Measurements from ENCODE around the gene ARHGEF19. TPM values are rescaled to one million over a fixed set of nuclear protein-coding genes. Genes with fewer than 3 reads are reported as not detected.

ARHGEF19 gene
- total RNA-seq, 1 experiment from 2014 or later = 7.7 TPM

- peaks cover 8% of the 10 kb centered on the region for H3K4me1 Mint-ChIP-seq (ENCODE audit: low read depth, unreplicated experiment)
- intact Hi-C loops (cut with micrococcal nuclease; ENCODE audit: unreplicated experiment) = loop anchor here (5.0 kb wide), 1 partner anchor 47 kb away; the partner anchor contains the start of gene CPLANE2
These were observed 22.4 kb downstream of the ARHGEF19 start for GRCh38 chr1:16189921-16190621.

GRCh38 chr1:16189003-16189402, 23.4 kb downstream of the ARHGEF19 start:
- no peak for TF ChIP-seq CTCF (IDR thresholded peaks at IDR 0.05; ENCODE audit: insufficient read depth in 1 of 2, low read depth in 1 of 2, low read length in 1 of 2, severe bottlenecking in 1 of 2, unreplicated experiment in 1 of 2)
- BruUV-seq (replicated peaks) = no TSS peak
- Histone ChIP-seq H3K4me3 (ENCODE audit: low read depth, low read length) (no peak overlapping the region), H3K36me3 (ENCODE audit: control insufficient read depth, insufficient read depth, low read length) (no peaks in the 10 kb centered on the region), H3K9me3 (no peaks in the 10 kb centered on the region), H3K27me3 (replicated peaks; ENCODE audit: control insufficient read depth, insufficient read depth, low read length) (no peaks in the 10 kb centered on the region), H3K4me1 (peaks cover 20% of the 10 kb centered on the region)
- CTCF ChIA-PET = interaction anchor here (0.5 to 4.0 kb wide), 4 partner anchors 62 to 110 kb away, joined by 3 to 24 read pairs (median 6); no protein-coding TSS in a partner anchor
- Mint-ChIP-seq H3K36me3 (ENCODE audit: insufficient read depth, unreplicated experiment) (no peaks in the 10 kb centered on the region), H3K27ac (ENCODE audit: unreplicated experiment) (peak overlapping the region; percentile 29), H3K27me3 (ENCODE audit: insufficient read depth, unreplicated experiment) (no peaks in the 10 kb centered on the region), H3K9me3 (ENCODE audit: unreplicated experiment) (no peaks in the 10 kb centered on the region), H3K4me3 (ENCODE audit: unreplicated experiment) (peak overlapping the region; percentile 14), H3K4me1 (ENCODE audit: low read depth, unreplicated experiment) (peaks cover 8% of the 10 kb centered on the region)
- intact Hi-C loops (cut with micrococcal nuclease; ENCODE audit: unreplicated experiment) = loop anchor here (5.0 kb wide), 1 partner anchor 48 kb away; the partner anchor contains the start of gene CPLANE2
- POLR2A ChIA-PET = no interaction called here
- DNase-seq = peak; percentile 33 to 70

More at GRCh38 chr1:16189921-16190621, 22.4 kb downstream of the ARHGEF19 start:
- Histone ChIP-seq H3K4me1 (peaks cover 20% of the 10 kb centered on the region), H3K36me3 (ENCODE audit: control insufficient read depth, insufficient read depth, low read length) (no peaks in the 10 kb centered on the region), H3K9me3 (no peaks in the 10 kb centered on the region), H3K27me3 (replicated peaks; ENCODE audit: control insufficient read depth, insufficient read depth, low read length) (no peaks in the 10 kb centered on the region), H3K4me3 (ENCODE audit: low read depth, low read length) (no peak overlapping the region)
- no peak overlapping the region for H3K27ac Mint-ChIP-seq (ENCODE audit: unreplicated experiment)
- no peak for TF ChIP-seq CTCF (IDR thresholded peaks at IDR 0.05; ENCODE audit: insufficient read depth in 1 of 2, low read depth in 1 of 2, low read length in 1 of 2, severe bottlenecking in 1 of 2, unreplicated experiment in 1 of 2)
- ChIA-PET POLR2A (no interaction called here), CTCF (interaction anchor here (0.7 to 4.0 kb wide), 2 partner anchors 17 to 111 kb away, joined by 3 to 24 read pairs; no protein-coding TSS in a partner anchor)
- no peaks in the 10 kb centered on the region for H3K9me3 Mint-ChIP-seq (ENCODE audit: unreplicated experiment)
- H3K4me3 Mint-ChIP-seq (ENCODE audit: unreplicated experiment) = no peak overlapping the region
- no peaks in the 10 kb centered on the region for H3K36me3 Mint-ChIP-seq (ENCODE audit: insufficient read depth, unreplicated experiment)
- peaks cover 3% of the 10 kb centered on the region for H3K27me3 Mint-ChIP-seq (ENCODE audit: insufficient read depth, unreplicated experiment)
- BruUV-seq (replicated peaks) = no TSS peak
- DNase-seq = no peak

GRCh38 chr1:16187748-16188401, 24.6 kb downstream of the ARHGEF19 start:
- intact Hi-C loops (cut with micrococcal nuclease; ENCODE audit: unreplicated experiment) = loop anchor here (1.0 to 5.0 kb wide), 3 partner anchors 32 to 109 kb away; partner anchors contain the start of genes CPLANE2 and EPHA2
- BruUV-seq (replicated peaks) = no TSS peak
- Mint-ChIP-seq H3K4me1 (ENCODE audit: low read depth, unreplicated experiment) (peaks cover 15% of the 10 kb centered on the region), H3K4me3 (ENCODE audit: unreplicated experiment) (no peak overlapping the region), H3K9me3 (ENCODE audit: unreplicated experiment) (no peaks in the 10 kb centered on the region), H3K36me3 (ENCODE audit: insufficient read depth, unreplicated experiment) (no peaks in the 10 kb centered on the region), H3K27me3 (ENCODE audit: insufficient read depth, unreplicated experiment) (no peaks in the 10 kb centered on the region), H3K27ac (ENCODE audit: unreplicated experiment) (no peak overlapping the region)
- no peaks in the 10 kb centered on the region for H3K27me3 ChIP-seq (replicated peaks; ENCODE audit: control insufficient read depth, insufficient read depth, low read length)
- no peaks in the 10 kb centered on the region for H3K9me3 ChIP-seq
- peaks cover 26% of the 10 kb centered on the region for H3K4me1 ChIP-seq
- no peak overlapping the region for H3K4me3 ChIP-seq (ENCODE audit: low read depth, low read length)
- ChIA-PET POLR2A (no interaction called here), CTCF (interaction anchor here (1.7 to 4.0 kb wide), 2 partner anchors 109 kb away, joined by 23 to 24 read pairs; no protein-coding TSS in a partner anchor)
- H3K36me3 ChIP-seq (ENCODE audit: control insufficient read depth, insufficient read depth, low read length) = no peaks in the 10 kb centered on the region
- TF ChIP-seq CTCF (IDR thresholded peaks at IDR 0.05; ENCODE audit: insufficient read depth in 1 of 2, low read depth in 1 of 2, low read length in 1 of 2, severe bottlenecking in 1 of 2, unreplicated experiment in 1 of 2) = peak; percentile 85 to 89
- peak; percentile 73 to 85 for DNase-seq
